Measurements from ENCODE around the gene MTM1.

Gene MTM1

GRCh38 chrX:150548684-150549083, 19.7 kb upstream of the MTM1 start:
- H3K4me2 ChIP-seq (ENCODE audit: low read length, poor library complexity, severe bottlenecking) = no peak overlapping the region
- H3K18ac ChIP-seq (ENCODE audit: low read depth in 1 of 2, low read length in 2 of 2) = no peak overlapping the region
- peaks cover 14% of the 10 kb centered on the region for H3K4me1 ChIP-seq (ENCODE audit: control insufficient read depth, insufficient read depth, low read depth, low read length)
- no peak overlapping the region for H4K8ac ChIP-seq (ENCODE audit: low read length)
- no peaks in the 10 kb centered on the region for H3K36me3 ChIP-seq (ENCODE audit: control insufficient read depth in 1 of 2, insufficient read depth in 2 of 2, low read depth in 1 of 2, low read length in 2 of 2)
- peaks cover 15% of the 10 kb centered on the region for H3K9me3 ChIP-seq (ENCODE audit: control insufficient read depth, low read length)
- no peak for DNase-seq
- no peak overlapping the region for H3K27ac ChIP-seq (ENCODE audit: low read length, poor library complexity, severe bottlenecking)
- no peak overlapping the region for H4K91ac ChIP-seq (ENCODE audit: low read length)
- no peak overlapping the region for H3K14ac ChIP-seq (ENCODE audit: low read length in 2 of 2)
- H2BK12ac ChIP-seq (ENCODE audit: low read length in 2 of 2) = no peak overlapping the region
- H3K79me1 ChIP-seq (replicated peaks; ENCODE audit: low read length, poor library complexity, severe bottlenecking) = no peaks in the 10 kb centered on the region
- H2BK15ac ChIP-seq (ENCODE audit: low read depth, poor library complexity, severe bottlenecking) = no peak overlapping the region
- no peak overlapping the region for H3K4me3 ChIP-seq (ENCODE audit: insufficient read depth in 1 of 2, low read depth in 1 of 2, low read length in 2 of 2)
- WGBS = no CpG with 5 or more reads among the region's 2 CpGs
- no peak overlapping the region for H2AK5ac ChIP-seq (ENCODE audit: low read length, severe bottlenecking)
- H3K23ac ChIP-seq (ENCODE audit: low read length in 2 of 2) = no peak overlapping the region
- H3K4ac ChIP-seq (ENCODE audit: low read depth in 1 of 2, low read length in 2 of 2) = no peak overlapping the region
- H2AFZ ChIP-seq (ENCODE audit: low read depth, low read length) = no peak overlapping the region
- peaks cover 0 to 47% of the 10 kb centered on the region in 2 experiments for H3K27me3 ChIP-seq (ENCODE audit: control insufficient read depth in 1 of 2, insufficient read depth in 1 of 2, low read length in 2 of 2)
- no peak overlapping the region for H2BK5ac ChIP-seq (ENCODE audit: low read depth, low read length, poor library complexity, severe bottlenecking)
- no peak overlapping the region for H2BK120ac ChIP-seq (ENCODE audit: low read depth, low read length)
- H3K9ac ChIP-seq (ENCODE audit: low read length) = no peak overlapping the region

GRCh38 chrX:150551963-150552362, 16.5 kb upstream of the MTM1 start:
- H3K4me3 ChIP-seq (ENCODE audit: insufficient read depth in 1 of 2, low read depth in 1 of 2, low read length in 2 of 2) = no peak overlapping the region
- DNase-seq = no peak
- no peak overlapping the region for H2BK5ac ChIP-seq (ENCODE audit: low read depth, low read length, poor library complexity, severe bottlenecking)
- H2BK120ac ChIP-seq (ENCODE audit: low read depth, low read length) = no peak overlapping the region
- peaks cover 15% of the 10 kb centered on the region for H3K9me3 ChIP-seq (ENCODE audit: control insufficient read depth, low read length)
- no peaks in the 10 kb centered on the region for H3K36me3 ChIP-seq (ENCODE audit: control insufficient read depth in 1 of 2, insufficient read depth in 2 of 2, low read depth in 1 of 2, low read length in 2 of 2)
- no peak overlapping the region for H3K14ac ChIP-seq (ENCODE audit: low read length in 2 of 2)
- H3K4ac ChIP-seq (ENCODE audit: low read depth in 1 of 2, low read length in 2 of 2) = no peak overlapping the region
- no peaks in the 10 kb centered on the region for H3K79me1 ChIP-seq (replicated peaks; ENCODE audit: low read length, poor library complexity, severe bottlenecking)
- no peak overlapping the region for H3K9ac ChIP-seq (ENCODE audit: low read length)
- no peak overlapping the region for H2BK12ac ChIP-seq (ENCODE audit: low read length in 2 of 2)
- no peak overlapping the region for H3K27ac ChIP-seq (ENCODE audit: low read length, poor library complexity, severe bottlenecking)
- no peak overlapping the region for H3K23ac ChIP-seq (ENCODE audit: low read length in 2 of 2)
- H2AFZ ChIP-seq (ENCODE audit: low read depth, low read length) = no peak overlapping the region
- WGBS = 94% methylated on average over 3 of the region's 3 CpGs
- H4K91ac ChIP-seq (ENCODE audit: low read length) = no peak overlapping the region
- H2BK15ac ChIP-seq (ENCODE audit: low read depth, poor library complexity, severe bottlenecking) = no peak overlapping the region
- H3K4me2 ChIP-seq (ENCODE audit: low read length, poor library complexity, severe bottlenecking) = no peak overlapping the region
- H3K18ac ChIP-seq (ENCODE audit: low read depth in 1 of 2, low read length in 2 of 2) = no peak overlapping the region
- H2AK5ac ChIP-seq (ENCODE audit: low read length, severe bottlenecking) = no peak overlapping the region
- peaks cover 0 to 40% of the 10 kb centered on the region in 2 experiments for H3K27me3 ChIP-seq (ENCODE audit: control insufficient read depth in 1 of 2, insufficient read depth in 1 of 2, low read length in 2 of 2)
- peaks cover 11% of the 10 kb centered on the region for H3K4me1 ChIP-seq (ENCODE audit: control insufficient read depth, insufficient read depth, low read depth, low read length)
- no peak overlapping the region for H4K8ac ChIP-seq (ENCODE audit: low read length)

GRCh38 chrX:150558424-150558823, 10.0 kb upstream of the MTM1 start:
- Histone ChIP-seq H2BK120ac (ENCODE audit: low read depth, low read length) (no peak overlapping the region), H3K27ac (ENCODE audit: low read length, poor library complexity, severe bottlenecking) (no peak overlapping the region), H3K27me3 (ENCODE audit: control insufficient read depth in 1 of 2, insufficient read depth in 1 of 2, low read length in 2 of 2) (peaks cover 0 to 5% of the 10 kb centered on the region in 2 experiments), H3K18ac (ENCODE audit: low read depth in 1 of 2, low read length in 2 of 2) (no peak overlapping the region), H3K23ac (ENCODE audit: low read length in 2 of 2) (no peak overlapping the region), H3K4me2 (ENCODE audit: low read length, poor library complexity, severe bottlenecking) (no peak overlapping the region), H2AK5ac (ENCODE audit: low read length, severe bottlenecking) (no peak overlapping the region), H3K79me1 (replicated peaks; ENCODE audit: low read length, poor library complexity, severe bottlenecking) (no peaks in the 10 kb centered on the region), H2BK15ac (ENCODE audit: low read depth, poor library complexity, severe bottlenecking) (no peak overlapping the region), H3K4me1 (ENCODE audit: control insufficient read depth, insufficient read depth, low read depth, low read length) (no peaks in the 10 kb centered on the region), H2BK12ac (ENCODE audit: low read length in 2 of 2) (no peak overlapping the region), H2AFZ (ENCODE audit: low read depth, low read length) (no peak overlapping the region), H3K9me3 (ENCODE audit: control insufficient read depth, low read length) (peaks cover 3% of the 10 kb centered on the region), H3K36me3 (ENCODE audit: control insufficient read depth in 1 of 2, insufficient read depth in 2 of 2, low read depth in 1 of 2, low read length in 2 of 2) (no peaks in the 10 kb centered on the region), H3K4ac (ENCODE audit: low read depth in 1 of 2, low read length in 2 of 2) (no peak overlapping the region), H4K8ac (ENCODE audit: low read length) (no peak overlapping the region), H3K14ac (ENCODE audit: low read length in 2 of 2) (no peak overlapping the region), H3K4me3 (ENCODE audit: insufficient read depth in 1 of 2, low read depth in 1 of 2, low read length in 2 of 2) (no peak overlapping the region), H4K91ac (ENCODE audit: low read length) (no peak overlapping the region), H3K9ac (ENCODE audit: low read length) (no peak overlapping the region), H2BK5ac (ENCODE audit: low read depth, low read length, poor library complexity, severe bottlenecking) (no peak overlapping the region)
- no CpG with 5 or more reads among the region's 7 CpGs for WGBS
- no peak for DNase-seq

- no peak for DNase-seq
Observed at GRCh38 chrX:150564838-150565237, 3.6 kb upstream of the MTM1 start.

More at GRCh38 chrX:150564838-150565237, 3.6 kb upstream of the MTM1 start:
- Histone ChIP-seq H4K91ac (ENCODE audit: low read length) (no peak overlapping the region), H3K18ac (ENCODE audit: low read depth in 1 of 2, low read length in 2 of 2) (no peak overlapping the region), H3K14ac (ENCODE audit: low read length in 2 of 2) (no peak overlapping the region), H2AK5ac (ENCODE audit: low read length, severe bottlenecking) (no peak overlapping the region), H3K4me1 (ENCODE audit: control insufficient read depth, insufficient read depth, low read depth, low read length) (no peaks in the 10 kb centered on the region), H2BK5ac (ENCODE audit: low read depth, low read length, poor library complexity, severe bottlenecking) (no peak overlapping the region), H3K4me2 (ENCODE audit: low read length, poor library complexity, severe bottlenecking) (no peak overlapping the region), H3K23ac (ENCODE audit: low read length in 2 of 2) (no peak overlapping the region), H3K9ac (ENCODE audit: low read length) (no peak overlapping the region), H3K4ac (ENCODE audit: low read depth in 1 of 2, low read length in 2 of 2) (no peak overlapping the region), H2BK12ac (ENCODE audit: low read length in 2 of 2) (no peak overlapping the region), H3K27me3 (ENCODE audit: control insufficient read depth in 1 of 2, insufficient read depth in 1 of 2, low read length in 2 of 2) (no peaks in the 10 kb centered on the region), H3K36me3 (ENCODE audit: control insufficient read depth in 1 of 2, insufficient read depth in 2 of 2, low read depth in 1 of 2, low read length in 2 of 2) (no peaks in the 10 kb centered on the region), H3K9me3 (ENCODE audit: control insufficient read depth, low read length) (no peaks in the 10 kb centered on the region), H2BK120ac (ENCODE audit: low read depth, low read length) (no peak overlapping the region), H2AFZ (ENCODE audit: low read depth, low read length) (no peak overlapping the region), H4K8ac (ENCODE audit: low read length) (no peak overlapping the region), H3K4me3 (ENCODE audit: insufficient read depth in 1 of 2, low read depth in 1 of 2, low read length in 2 of 2) (no peak overlapping the region), H3K27ac (ENCODE audit: low read length, poor library complexity, severe bottlenecking) (no peak overlapping the region), H3K79me1 (replicated peaks; ENCODE audit: low read length, poor library complexity, severe bottlenecking) (no peaks in the 10 kb centered on the region), H2BK15ac (ENCODE audit: low read depth, poor library complexity, severe bottlenecking) (no peak overlapping the region)
- WGBS = 56% methylated on average over 1 of the region's 3 CpGs
